Effector CD4-positive, alpha-beta T cell (primary cell): ENCODE measurements around the gene MYO15B.
"Not testable (repeated sequence)": the region's sequence is repeated elsewhere in the genome, so short reads cannot be mapped to it uniquely, and the experiment has no call there.

ENCODE experiments used
- DNase-seq: peaks from one replicate; pipeline ENCODE4 v3.0.0-alpha.2; 2020

MYO15B gene

DNA sequence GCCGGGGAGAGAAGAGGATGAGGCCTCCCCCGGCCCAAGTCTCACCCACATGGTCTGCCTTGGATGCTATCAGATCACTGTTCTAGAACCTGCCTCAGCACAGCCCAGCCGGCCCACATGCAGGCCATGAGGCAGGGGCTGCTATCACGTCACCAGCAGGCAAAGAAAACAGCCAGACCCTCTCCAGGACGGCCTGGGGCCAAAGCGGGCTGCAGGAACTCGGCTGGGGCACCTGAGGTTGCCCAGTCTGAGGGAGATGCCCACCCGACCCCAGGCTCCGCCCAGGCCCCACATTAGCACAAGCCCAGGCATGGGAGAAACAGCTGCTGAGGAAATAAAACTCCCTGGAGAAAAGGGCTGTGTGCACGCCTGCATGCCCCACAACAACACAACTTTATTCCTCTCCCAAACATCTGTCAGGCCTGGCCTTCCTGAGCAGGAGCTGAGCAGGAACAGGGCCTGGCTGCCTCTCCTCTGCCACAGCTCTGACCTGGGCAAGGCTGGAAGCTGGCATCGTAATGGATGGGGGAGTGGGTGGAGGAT lies 39.0 kb downstream of the MYO15B start:
- no peak for DNase-seq

DNA sequence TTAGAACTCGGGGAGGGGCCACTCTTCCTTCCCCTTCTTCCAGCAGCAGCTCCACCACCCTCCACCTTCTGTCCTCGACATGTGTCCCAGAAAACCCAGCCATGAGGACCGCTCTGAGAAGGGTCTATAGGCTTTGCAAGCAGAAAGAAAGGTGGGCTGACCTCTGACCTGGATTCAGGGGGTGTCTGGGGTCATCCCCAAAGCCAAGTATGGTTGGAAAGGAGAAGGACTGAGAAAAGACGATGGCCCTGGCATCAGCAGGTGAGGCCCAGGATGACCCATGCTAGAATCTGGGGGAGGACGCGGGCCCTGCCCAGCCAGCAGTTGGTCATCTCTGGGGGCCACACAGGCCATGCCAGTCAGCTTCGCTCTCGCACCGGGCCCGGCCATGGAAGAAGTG lies 39.5 kb downstream of the MYO15B start:
- DNase-seq = no peak

- no peak for DNase-seq
Observed at GRCh38 chr17:75628425-75628824, 40.8 kb downstream of the MYO15B start.

GRCh38 chr17:75629157-75629556 lies 41.6 kb downstream of the MYO15B start:
- DNase-seq = no peak

DNA sequence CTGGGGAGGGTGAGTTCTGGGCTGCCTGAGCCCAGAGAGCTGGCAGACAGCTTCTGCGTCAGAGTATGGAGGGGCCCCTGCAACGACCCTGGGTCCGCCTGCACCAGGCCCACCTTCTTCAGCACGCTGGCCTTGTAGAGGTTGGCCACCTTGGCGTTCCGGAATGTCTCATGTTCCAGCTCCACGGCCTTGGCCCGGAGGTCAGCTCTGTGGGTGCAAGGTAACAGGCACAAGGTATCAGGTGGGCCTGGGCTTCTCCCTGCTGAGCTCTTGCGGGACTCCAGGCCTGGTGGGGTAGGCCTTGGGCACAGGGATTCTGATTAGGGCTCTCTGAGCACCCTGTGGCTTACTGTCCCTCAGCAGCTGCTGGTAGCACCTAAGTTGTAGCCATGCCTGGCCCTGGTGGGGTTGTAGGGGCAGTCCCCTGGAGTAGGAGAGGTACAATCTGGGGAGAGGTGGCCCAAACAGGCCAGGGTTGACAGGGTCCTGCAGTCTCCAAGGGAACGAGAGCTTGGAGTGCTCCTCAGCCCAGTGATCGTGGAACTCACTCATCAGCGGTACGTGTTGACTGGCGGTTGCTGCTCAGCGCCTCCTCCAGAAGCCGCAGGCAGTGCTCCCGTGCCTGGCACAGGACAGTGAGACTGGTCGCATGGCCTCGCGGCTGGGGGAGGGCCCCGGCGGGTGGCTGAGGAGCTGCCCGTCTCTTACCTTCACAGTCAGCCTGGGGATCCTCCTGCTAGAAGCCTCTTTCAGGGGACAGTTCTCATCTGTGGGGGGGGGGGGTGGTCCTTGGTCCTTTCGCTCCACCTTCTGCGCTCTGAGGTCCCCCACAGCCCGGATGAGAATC lies 42.7 kb downstream of the MYO15B start:
- DNase-seq = no peak

DNA sequence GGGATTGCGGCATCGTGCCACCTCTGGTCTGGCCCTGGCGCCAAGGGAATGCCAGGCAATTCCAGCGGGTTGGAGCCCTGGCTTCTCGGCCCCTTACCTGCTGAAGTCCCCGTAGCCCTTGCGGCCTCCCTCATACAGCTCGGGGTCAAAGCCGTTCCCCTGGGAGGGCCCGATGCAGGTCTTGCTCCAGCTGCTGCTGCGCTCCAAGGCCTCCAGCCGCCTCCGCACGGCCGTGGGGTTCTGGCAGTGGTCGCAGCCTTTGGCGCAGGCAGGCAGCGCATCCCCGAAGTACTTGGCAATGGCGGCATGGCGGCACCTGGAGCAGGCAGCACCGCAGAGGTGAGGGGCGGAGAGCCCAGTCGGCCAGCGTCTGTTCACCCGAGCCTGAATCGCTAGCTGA lies 43.8 kb downstream of the MYO15B start:
- no peak for DNase-seq

GRCh38 chr17:75632428-75632827 lies 44.8 kb downstream of the MYO15B start:
- DNase-seq = no peak

GRCh38 chr17:75632863-75633485 lies 45.4 kb downstream of the MYO15B start, which contains the start of gene SMIM5:
Gene SMIM5, plus strand, starts transcription at chr17:75633434. Its CDS starts 6,768 bp downstream, at chr17:75640202.
- peak; percentile 74 for DNase-seq

GRCh38 chr17:75633486-75634375 lies 46.1 kb downstream of the MYO15B start:
- DNase-seq = peak; percentile 34

- DNase-seq = no peak
Observed at GRCh38 chr17:75634376-75634740, 46.8 kb downstream of the MYO15B start.

- no peak for DNase-seq
Observed at GRCh38 chr17:75634754-75635609, 47.4 kb downstream of the MYO15B start.

DNA sequence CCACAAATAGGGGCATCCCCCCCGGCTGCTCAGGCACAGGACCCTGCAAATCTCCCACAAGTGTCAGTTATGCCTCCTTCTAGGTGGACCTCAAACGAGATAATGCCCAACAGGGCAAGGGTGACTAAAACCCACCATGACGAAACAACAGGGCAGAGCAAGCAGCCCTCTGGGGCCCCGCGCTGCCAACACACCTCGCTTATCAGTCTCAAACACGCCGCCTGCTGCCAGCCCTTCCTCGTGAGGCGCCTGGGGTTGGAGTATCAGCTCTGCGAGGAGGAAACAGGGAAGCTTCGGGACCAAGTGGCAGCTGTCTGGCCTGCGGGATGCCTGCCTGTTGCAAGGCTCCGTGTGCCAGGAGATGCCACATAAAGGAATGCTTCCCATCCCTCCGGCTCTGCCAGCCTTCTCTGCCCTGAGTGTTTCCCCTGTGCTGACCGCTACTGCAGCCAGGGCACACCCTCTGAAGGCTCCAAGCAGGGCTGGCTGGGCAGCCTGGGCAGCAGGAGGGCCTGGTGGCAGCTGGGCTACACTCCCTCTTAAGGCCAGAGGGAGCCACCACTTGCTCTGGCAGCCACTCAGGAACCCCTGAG lies 48.1 kb downstream of the MYO15B start:
- no peak for DNase-seq

DNA sequence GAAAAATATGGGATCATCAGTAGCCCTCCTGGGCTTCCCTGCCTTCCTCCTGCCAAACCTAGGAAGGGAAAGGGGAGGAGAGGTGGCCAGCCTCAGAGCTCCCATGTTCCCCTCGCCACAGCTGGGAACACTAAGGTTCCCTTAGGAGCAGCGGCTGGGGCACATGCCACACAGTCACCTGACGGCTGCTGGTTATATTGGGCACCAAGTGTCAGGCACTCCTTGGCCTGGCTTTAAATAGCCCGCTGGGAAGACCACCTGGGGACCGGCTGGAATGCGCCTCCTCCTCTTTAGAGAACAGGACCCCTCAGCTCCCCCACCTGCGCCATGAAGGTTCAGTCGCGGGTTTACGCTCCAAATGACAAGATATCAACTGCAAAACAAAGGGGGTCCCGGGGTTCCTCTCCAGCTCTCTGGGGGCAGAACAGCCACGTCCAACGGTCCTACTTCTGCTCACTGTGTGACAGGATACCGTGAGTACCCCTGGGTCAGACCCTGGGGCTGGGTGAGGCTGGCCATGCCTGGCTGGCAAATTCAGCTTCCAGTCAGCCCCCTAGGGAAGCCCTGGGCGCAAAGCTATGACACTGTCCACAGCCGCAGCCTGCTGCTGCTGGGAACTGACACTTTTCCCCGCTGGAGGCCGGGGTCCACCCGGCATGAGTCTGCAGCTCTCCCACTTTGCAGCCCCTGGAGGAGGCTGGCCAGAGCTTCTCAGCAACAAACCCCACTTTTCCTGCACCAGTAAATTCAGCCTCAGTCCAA lies 49.0 kb downstream of the MYO15B start:
- no peak for DNase-seq

GRCh38 chr17:75637143-75637538 lies 49.5 kb downstream of the MYO15B start:
- DNase-seq = no peak

DNA sequence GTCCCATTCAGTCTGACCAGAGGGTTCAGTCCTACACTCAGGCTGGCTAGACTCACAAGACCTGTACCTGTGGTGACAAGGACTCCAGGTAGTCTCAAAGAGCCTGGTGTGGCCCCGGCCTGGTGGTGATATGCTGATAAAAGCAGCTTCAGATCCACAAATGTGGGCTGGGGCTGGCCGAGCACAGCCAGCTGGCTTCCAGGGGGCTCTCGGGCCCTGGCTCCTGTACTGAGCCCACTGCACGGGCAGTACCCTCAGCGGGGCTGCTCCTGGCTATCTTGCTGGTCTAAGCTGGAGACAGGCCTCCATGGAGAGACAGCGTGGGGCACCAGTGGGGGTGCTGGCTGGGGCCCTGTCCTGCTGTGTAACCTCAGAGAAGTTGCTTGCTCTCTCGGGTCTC lies 50.0 kb downstream of the MYO15B start:
- no peak for DNase-seq

DNA sequence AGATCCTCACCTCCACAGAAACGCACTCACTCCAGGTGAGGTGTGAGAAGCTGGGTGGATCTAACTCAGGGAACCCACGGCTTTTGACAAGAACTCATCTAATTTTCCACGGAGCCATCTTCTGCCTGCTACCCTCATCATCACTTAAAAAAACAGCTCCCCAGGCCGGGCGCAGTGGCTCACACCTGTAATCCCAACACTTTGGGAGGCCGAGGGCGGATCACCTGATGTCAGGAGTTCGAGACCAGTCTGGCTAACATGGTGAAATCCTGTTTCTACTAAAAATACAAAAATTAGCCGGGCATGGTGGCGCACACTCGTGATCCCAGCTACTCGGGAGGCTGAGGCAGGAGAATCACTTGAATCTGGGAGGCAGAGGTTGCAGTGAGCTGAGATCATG lies 50.4 kb downstream of the MYO15B start:
- not testable (repeated sequence) for DNase-seq

GRCh38 chr17:75638893-75639292 lies 51.3 kb downstream of the MYO15B start:
- DNase-seq = no peak

GRCh38 chr17:75639327-75639726 lies 51.7 kb downstream of the MYO15B start:
- DNase-seq = no peak

DNA sequence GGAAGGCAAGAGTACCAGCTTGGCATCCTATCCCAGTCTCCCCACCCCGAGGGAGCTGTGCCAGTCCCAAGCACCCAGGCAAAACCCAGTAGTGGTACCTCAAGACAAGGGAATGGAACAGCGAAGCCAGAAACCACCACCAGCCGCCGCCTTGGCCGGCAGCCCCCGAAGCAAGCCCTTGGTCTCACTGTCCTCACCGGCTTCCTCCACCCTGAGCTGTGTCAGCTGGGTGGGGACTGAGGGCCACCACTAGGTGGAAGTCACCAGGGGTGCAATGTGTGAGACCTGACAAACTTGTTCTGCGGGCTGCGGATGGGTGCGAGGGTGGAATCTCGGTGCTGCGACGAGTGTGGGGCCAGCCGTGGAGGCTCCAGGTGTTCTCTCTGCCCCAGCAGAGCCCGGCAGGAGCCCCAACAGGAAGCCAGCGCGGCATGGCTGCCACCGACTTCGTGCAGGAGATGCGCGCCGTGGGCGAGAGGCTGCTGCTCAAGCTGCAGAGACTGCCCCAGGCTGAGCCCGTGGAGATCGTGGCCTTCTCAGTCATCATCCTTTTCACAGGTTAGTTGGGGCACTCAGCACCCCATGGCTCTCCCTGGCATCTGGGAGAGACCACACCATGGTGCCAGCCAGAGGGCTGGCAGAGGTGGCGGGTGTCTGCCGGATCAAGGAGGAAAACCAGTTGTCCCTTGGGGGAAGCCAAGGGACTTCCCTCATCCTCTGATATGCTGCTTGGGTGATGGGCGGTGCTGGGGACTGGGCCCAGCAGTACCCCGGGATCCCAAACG lies 52.4 kb downstream of the MYO15B start:
- DNase-seq = no peak

DNA sequence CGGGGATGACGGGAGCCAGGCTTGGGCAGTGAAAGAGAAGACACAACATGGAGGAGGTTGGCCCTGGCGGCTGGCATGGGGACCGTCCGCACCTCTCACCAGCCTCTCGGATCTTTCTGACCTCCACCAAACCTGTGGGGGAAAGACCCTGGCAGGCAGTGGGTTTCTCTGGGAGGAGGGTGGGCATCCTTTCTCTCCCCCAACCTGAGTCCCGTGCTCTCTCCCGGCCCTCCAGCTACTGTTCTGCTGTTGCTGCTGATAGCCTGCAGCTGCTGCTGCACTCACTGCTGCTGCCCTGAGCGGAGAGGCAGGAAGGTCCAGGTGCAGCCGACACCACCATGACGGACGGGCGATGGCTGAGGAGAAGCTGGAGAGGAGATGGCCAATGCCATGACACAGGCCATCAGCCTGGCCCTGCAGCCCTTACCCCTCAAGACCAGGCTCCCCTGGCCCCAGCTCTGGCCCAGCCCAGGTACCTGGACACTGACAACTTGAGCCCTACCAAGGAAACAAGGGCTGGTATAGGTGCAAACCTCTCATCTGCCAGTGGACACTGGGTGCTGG lies 53.0 kb downstream of the MYO15B start:
- no peak for DNase-seq
